Non-pigmented ciliary epithelial cell (primary cell): Measurements from ENCODE around the gene EVX2.

ENCODE experiments used
- DNase-seq: peaks from one replicate; pipeline ENCODE4 v3.0.0-alpha.2; 2010; ENCODE audit warnings: low read depth

EVX2 gene

GRCh38 chr2:176082824-176083751 is 674 bp downstream of the EVX2 start:
- no peak for DNase-seq

DNA sequence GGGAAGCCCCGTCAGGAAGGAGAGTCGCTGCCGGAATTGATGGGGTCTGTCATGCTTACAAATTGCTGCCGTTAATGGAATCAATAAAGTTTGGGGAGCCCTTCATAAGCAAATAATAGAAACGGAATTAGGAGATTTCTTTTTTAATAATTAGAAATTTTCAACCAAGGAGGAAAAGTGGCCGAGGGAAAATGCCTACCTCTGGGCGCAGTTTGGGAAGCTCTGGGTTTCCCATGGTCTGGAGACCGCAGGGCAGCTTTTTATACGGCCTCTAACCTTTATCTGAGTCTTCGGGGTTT is 1.3 kb downstream of the EVX2 start:
- DNase-seq, result no peak

DNA sequence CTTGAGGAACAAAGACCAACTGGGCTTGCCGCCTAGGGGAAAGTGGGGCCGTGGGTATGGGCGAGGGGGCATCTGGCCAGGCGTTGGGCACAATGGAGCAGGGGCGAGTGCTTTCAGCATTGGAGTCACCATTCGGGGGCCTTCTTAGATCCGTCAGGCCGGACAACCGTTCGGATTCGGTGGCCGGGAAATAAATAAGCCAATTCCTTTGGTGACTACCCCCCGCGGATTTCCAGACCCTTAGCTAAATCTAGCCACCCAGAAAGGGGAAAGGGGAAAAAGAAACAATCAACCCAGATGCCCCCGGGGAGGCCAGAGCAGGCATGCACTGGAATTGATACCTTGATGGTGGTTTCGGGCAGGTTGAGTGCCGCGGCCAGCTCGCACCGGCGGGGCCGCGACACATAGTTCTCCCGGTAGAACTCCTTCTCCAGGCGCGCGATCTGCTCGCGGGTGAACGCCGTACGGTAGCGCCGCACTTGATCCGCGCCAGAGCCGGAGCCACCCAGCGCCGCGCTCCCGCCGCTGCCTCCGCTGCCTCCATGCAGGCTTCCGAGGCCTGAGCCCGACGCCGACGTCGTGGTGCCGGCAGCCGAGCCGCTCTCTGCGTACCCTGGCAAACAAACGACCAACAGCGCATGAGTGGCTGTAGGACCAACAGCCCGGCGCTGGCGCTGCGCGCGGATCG is 1.8 kb downstream of the EVX2 start:
- no peak for DNase-seq

- DNase-seq, result no peak
Observed at GRCh38 chr2:176081376-176081836, 2.4 kb downstream of the EVX2 start.

GRCh38 chr2:176080540-176081375 is 3.0 kb downstream of the EVX2 start:
- no peak for DNase-seq

- DNase-seq, result no peak
Observed at GRCh38 chr2:176079831-176080539, 3.8 kb downstream of the EVX2 start.

DNA sequence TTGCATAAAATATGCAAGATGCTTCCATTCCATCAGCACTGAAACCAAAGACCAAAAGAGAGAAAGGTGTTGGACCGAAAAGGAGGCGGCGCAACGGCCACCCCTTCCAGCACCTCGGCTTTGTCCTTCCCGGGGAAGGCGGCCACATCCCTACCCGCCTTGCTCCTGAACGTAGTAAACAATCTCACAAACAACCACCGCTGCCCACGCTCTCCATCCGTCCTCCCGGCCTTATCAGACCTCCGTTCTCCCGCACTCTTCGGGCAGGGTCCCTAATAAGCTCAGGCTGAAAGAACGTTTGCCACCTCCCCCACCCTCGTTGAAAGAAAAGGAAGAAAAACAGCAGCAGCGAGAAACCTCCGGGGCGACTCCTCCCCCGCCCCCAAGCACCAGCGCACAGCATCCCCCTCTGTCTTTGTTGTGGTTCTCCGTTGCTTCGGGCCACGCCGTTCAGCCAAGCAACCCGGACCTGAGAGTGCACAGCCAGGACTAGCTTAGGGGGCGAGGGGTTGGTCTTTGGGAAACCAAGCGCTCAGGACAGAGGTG is 4.4 kb downstream of the EVX2 start:
- DNase-seq, result no peak

DNA sequence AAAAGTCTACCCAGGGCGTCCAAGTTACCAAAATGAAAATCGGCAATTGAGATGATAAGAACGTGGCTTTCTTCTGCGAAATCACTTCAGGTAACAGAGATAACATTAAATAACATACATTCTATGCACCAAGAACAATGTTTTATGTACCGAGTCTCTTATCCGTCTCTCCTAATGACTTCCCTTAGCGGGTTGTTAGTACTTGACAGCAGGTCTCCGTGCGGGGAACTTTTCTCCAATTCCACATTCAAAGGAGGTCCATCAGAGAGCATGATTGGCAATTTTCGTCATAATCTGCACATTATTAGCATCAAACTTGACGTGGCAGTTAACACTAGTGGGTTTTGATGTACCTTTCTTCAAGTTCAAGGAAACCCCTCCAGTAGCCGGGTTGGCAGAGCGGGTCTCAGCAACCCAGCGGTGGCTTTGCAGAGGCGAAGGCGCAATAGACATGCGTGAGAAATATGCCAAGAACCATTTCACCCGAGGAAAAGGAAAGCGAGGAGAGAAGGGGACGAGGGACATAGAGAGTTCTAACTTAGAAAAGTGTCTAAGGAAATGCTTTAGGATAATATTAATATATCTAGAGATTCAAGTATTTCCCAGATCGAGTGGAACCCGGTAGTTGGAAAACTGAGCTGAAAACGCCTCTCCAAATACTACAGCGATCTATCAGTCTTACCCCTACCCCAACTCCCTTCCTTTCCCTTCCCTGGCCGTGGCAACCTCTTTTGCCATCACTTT is 5.0 kb downstream of the EVX2 start:
- no peak for DNase-seq

- no peak for DNase-seq
Observed at GRCh38 chr2:176076796-176077195, 7.0 kb downstream of the EVX2 start.

DNA sequence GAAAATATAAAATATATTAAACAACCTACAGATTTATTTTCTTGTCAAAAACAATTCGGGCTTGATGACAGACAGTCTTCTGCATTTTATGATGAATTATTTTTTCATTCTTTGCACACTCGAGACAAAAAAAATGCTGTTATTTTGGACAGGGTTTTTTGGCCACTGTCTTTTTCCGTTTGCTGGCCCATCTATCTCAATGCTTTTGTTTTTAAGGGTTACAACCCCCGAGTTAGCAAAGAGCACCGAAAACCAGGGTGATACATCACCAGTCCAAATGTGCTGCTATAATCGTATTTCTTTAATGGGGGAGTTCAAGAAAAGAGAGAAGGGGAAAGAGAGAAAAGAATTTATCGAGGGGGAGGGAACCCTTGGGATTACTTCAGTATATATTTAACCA is 7.7 kb downstream of the EVX2 start:
- no peak for DNase-seq

DNA sequence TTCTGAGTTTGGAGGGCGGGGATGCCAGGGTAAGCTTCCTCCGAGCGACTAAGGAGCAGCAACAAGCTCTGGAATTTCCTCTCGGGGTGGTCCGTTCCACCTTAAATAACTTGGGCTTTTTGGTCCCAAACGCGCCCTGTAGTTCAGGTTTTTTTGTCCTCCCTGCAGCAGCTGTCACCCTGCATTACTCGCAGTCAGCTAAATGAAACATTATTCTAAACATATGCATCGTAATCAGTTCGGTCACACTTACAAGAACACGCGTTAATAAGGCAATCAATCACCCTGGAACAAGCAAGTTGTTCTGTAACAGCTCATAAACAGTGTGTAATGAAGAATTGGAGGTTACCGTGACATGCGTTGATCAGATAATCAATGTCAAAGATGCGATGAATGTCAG is 8.3 kb downstream of the EVX2 start:
- no peak for DNase-seq

DNA sequence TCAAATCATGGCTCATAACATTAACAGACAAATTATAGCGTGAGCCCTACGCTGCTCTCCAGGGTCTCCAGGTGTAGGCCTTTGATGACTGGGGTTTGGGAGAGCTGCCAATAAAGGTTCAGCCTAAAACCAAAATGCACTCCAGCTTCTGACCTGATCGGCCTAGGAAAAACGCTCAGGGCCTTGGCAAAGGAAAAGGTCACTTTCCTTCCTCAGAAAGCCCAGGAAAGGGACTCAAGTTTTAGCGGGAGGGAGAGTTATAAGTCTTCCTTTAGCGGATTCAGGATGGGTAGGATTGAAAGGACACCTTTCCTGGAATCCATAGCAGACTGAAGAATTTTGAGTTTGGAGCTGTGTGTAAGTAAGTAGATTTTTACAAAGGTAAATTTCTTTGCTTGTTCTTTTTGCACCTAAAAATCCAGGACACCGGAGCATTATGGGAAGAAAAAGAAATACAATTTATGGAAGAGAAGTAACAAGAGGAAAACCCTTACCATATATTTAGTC is 8.8 kb downstream of the EVX2 start:
- no peak for DNase-seq

DNA sequence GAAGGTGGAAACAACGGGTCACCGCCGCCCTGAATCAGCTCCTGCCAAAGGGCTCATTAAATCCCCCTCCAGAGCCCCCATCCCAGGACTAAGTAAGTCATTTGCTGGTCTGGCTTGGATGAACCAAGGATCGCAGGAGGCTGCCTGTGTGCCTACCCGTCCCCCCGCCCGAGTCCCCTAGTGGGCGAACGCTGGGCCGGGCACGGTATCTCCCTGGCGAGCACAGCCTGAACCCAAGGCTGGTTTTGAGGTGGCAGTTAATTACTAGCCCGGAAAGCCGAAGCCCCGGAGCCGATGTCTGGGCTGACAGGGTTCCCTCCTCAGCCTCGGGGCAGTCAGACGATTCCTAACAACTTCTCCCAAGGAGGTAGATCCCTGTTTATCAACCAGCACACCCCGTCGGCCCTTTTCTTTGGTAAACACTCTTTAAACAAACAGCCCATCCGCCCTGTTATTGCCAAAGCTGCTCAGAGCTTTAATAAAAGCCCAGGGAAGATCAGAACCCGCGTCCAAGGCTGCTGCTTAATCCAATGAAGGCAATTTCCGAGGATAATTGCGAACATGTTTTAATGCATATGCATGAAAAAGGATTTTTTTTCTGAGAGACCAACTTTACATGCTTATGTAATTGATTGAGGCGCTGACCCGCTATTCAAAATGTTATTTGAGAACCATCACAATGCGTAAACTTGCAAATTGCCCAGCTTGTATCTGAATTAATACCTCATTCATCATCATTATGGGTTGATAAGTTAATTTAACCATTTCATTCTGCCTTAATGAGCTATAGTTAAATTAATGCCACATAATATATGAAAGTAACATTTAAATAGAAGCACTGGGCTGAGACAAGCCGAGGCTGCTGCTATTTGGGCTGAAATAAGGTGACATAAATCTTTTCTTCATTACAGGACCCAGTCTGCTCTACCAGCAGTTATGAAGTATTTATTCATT is 10.5 kb downstream of the EVX2 start:
- no peak for DNase-seq

- DNase-seq, result no peak
Observed at GRCh38 chr2:176072292-176072669, 11.5 kb downstream of the EVX2 start.

- DNase-seq, result no peak
Observed at GRCh38 chr2:176071330-176072291, 12.2 kb downstream of the EVX2 start.

GRCh38 chr2:176068419-176068832 is 15.3 kb downstream of the EVX2 start:
- DNase-seq, result no peak

DNA sequence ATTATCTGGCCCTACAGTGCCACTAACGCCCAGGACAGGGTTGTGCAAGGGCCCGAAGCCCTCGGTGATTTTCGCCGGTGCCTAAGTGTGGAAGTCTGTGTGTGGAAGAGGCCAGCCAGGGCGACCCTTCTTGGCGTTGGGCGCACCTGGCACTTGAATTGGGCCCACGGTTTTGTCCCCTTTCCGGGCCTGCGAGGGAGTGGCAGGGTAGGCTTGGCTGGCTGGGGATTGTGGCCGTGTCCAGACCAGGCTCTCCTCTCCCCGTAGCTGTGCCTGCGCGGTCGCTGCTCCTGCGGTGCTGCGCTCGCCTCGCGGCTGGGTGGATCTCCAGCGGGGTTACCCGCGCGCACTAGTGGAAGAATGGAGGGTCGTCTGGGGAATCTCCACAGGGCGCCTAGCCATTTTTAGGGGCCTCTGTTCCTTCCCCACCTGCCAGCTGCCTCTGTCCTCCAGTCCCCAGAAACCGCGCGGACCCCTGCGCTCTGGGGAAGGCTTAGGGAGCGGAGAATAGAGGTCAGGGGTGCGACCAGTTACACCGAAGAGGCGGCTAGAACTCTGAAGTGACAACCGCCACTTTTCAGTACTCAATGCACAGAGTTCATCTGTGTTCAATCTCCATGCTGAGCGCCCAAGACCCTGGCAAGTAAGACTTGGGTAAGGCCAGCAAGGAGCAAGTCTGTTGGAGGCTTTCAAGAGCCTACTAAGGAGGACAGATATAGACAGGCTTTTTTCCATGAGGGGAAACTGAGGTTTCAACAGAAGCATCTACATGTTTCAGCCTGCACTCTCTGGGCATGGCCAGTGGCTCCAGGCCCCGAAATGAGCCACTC is 16.0 kb downstream of the EVX2 start:
- DNase-seq, result no peak
